Measurements from ENCODE around the gene PAK5. TPM values are rescaled to one million over a fixed set of nuclear protein-coding genes. Genes with fewer than 3 reads are reported as not detected.

Gene PAK5
- total RNA-seq, 2 donors from 2014 or later, result 0.12 TPM; not detected in 1

- DNase-seq (ENCODE audit: low spot score), result no peak
- H3K4me3 ChIP-seq, result no peak overlapping the region
- no peaks in the 10 kb centered on the region for H3K36me3 ChIP-seq
- peaks cover 0 to under 1% of the 10 kb centered on the region in 2 donors for H3K27me3 ChIP-seq
- no peaks in the 10 kb centered on the region for H3K9me3 ChIP-seq
- no peak for TF ChIP-seq CTCF (IDR thresholded peaks at IDR 0.05)
- no peak overlapping the region for H3K27ac ChIP-seq
- peaks cover 0 to 6% of the 10 kb centered on the region in 2 donors for H3K4me1 ChIP-seq
These were observed 337.4 kb downstream of the PAK5 start for GRCh38 chr20:9501473-9501872.

- no peaks in the 10 kb centered on the region for H3K4me1 ChIP-seq
- H3K9me3 ChIP-seq, result no peaks in the 10 kb centered on the region
- TF ChIP-seq CTCF (IDR thresholded peaks at IDR 0.05), result no peak
- no peaks in the 10 kb centered on the region for H3K36me3 ChIP-seq
- no peak for DNase-seq (ENCODE audit: low spot score)
- H3K27ac ChIP-seq, result no peak overlapping the region
- H3K27me3 ChIP-seq, result no peaks in the 10 kb centered on the region
- H3K4me3 ChIP-seq, result no peak overlapping the region
These were observed 338.8 kb downstream of the PAK5 start for GRCh38 chr20:9500121-9500520.

- Histone ChIP-seq H3K4me1 (no peaks in the 10 kb centered on the region), H3K36me3 (no peaks in the 10 kb centered on the region), H3K27me3 (no peaks in the 10 kb centered on the region), H3K27ac (no peak overlapping the region), H3K4me3 (no peak overlapping the region), H3K9me3 (no peaks in the 10 kb centered on the region)
- no peak for DNase-seq (ENCODE audit: low spot score)
- no peak for TF ChIP-seq CTCF (IDR thresholded peaks at IDR 0.05)
These were observed 339.6 kb downstream of the PAK5 start for GRCh38 chr20:9499126-9499899.

- Histone ChIP-seq H3K4me1 (no peaks in the 10 kb centered on the region), H3K27me3 (no peaks in the 10 kb centered on the region), H3K9me3 (no peaks in the 10 kb centered on the region), H3K4me3 (no peak overlapping the region), H3K36me3 (no peaks in the 10 kb centered on the region), H3K27ac (no peak overlapping the region)
- no peak for TF ChIP-seq CTCF (IDR thresholded peaks at IDR 0.05)
- DNase-seq (ENCODE audit: low spot score), result no peak
These were observed 340.6 kb downstream of the PAK5 start for GRCh38 chr20:9498322-9498721.

GRCh38 chr20:9496155-9496554, 342.7 kb downstream of the PAK5 start:
- TF ChIP-seq CTCF (IDR thresholded peaks at IDR 0.05), result no peak
- H3K27me3 ChIP-seq, result no peaks in the 10 kb centered on the region
- no peak for DNase-seq (ENCODE audit: low spot score)
- no peak overlapping the region for H3K4me3 ChIP-seq
- H3K36me3 ChIP-seq, result no peaks in the 10 kb centered on the region
- no peaks in the 10 kb centered on the region for H3K4me1 ChIP-seq
- H3K27ac ChIP-seq, result no peak overlapping the region
- H3K9me3 ChIP-seq, result no peaks in the 10 kb centered on the region

GRCh38 chr20:9495701-9496100, 343.2 kb downstream of the PAK5 start:
- no peaks in the 10 kb centered on the region for H3K36me3 ChIP-seq
- no peak for DNase-seq (ENCODE audit: low spot score)
- TF ChIP-seq CTCF (IDR thresholded peaks at IDR 0.05), result no peak

More at GRCh38 chr20:9495701-9496100, 343.2 kb downstream of the PAK5 start:
- no peak overlapping the region for H3K4me3 ChIP-seq
- H3K9me3 ChIP-seq, result no peaks in the 10 kb centered on the region
- H3K27me3 ChIP-seq, result no peaks in the 10 kb centered on the region
- no peak overlapping the region for H3K27ac ChIP-seq
- no peaks in the 10 kb centered on the region for H3K4me1 ChIP-seq

All from right atrium auricular region (tissue), 2 donors.